Uterus (tissue), 4 donors: ENCODE measurements around the gene EXOSC9. TPM values are rescaled to one million over a fixed set of nuclear protein-coding genes. Genes with fewer than 3 reads are reported as not detected.

Experiments
- DNase-seq, 2 donors: peaks; one replicate each; pipeline ENCODE4 v3.0.0-alpha.2; 2019 to 2020
- H3K27ac ChIP-seq, 2 donors: fragments of 200-600 bp; sonication (generic); 1 replicate in 1 of 2; 2 replicates in 1 of 2; pipeline ENCODE4 v1.5.1; 2016 to 2018
- H3K27me3 ChIP-seq, 2 donors: fragments of 200-600 bp; sonication (generic); one replicate each; pipeline ENCODE4 v1.5.1; 2018 to 2019; ENCODE audit warnings: control low read depth in 1 of 2
- H3K36me3 ChIP-seq, 2 donors: fragments of 200-600 bp; sonication (generic); one replicate each; pipeline ENCODE4 v1.5.1; 2019; ENCODE audit warnings: control low read depth in 1 of 2
- H3K4me1 ChIP-seq, 2 donors: fragments of 200-600 bp; sonication (generic); one replicate each; pipeline ENCODE4 v1.5.1; 2018 to 2019; ENCODE audit warnings: control low read depth in 1 of 2
- H3K4me3 ChIP-seq, 2 donors: fragments of 200-600 bp; sonication (generic); 1 replicate in 1 of 2; 2 replicates in 1 of 2; pipeline ENCODE4 v1.5.1; 2018 to 2019; ENCODE audit warnings: mild to moderate bottlenecking in 1 of 2
- H3K9me3 ChIP-seq, 2 donors: fragments of 200-600 bp; sonication (generic); one replicate each; pipeline ENCODE4 v1.5.1; 2019; ENCODE audit warnings: control low read depth in 1 of 2
- POLR2A ChIP-seq, 2 donors: fragments of 450-650 bp; IDR thresholded peaks; one replicate each; pipeline ENCODE4 v1.6.1; 2016; ENCODE audit warnings: antibody characterized with exemption in 2 of 2, mild to moderate bottlenecking in 1 of 2, moderate library complexity in 1 of 2
- intact Hi-C: fragments of 100-400 bp; cut with DNase I; formaldehyde crosslinking; loops from one replicate; pipeline ENCODE4 v1.15.1; 2023; ENCODE audit warnings: low total_unique reads
- total RNA-seq, 4 donors: library from RNA; depleted of rRNA in 3 of 4; stranded (reverse); fragments of >200 nt in 3 of 4; gene quantifications; one replicate each; pipeline versions ENCODE4 v1.1.0 to v1.2.4, GENCODE V29; 2014 to 2023
- TF ChIP-seq, protein P1 (sequence below), 4 experiments: fragments of 200-600 bp in 2 of 4; fragments of 450-650 bp in 2 of 4; sonication (generic) in 2 of 4; IDR thresholded peaks; one replicate each; pipeline ENCODE4 v1.5.1; 2016 to 2019; ENCODE audit warnings: antibody characterized with exemption in 4 of 4, mild to moderate bottlenecking in 2 of 4, moderate library complexity in 1 of 4
- donor health status: DM: yes; HTN: yes; CAD: no.

Gene EXOSC9
- total RNA-seq, 4 donors from 2014 or later = 19.6 to 104 (median 40.9) TPM

DNA sequence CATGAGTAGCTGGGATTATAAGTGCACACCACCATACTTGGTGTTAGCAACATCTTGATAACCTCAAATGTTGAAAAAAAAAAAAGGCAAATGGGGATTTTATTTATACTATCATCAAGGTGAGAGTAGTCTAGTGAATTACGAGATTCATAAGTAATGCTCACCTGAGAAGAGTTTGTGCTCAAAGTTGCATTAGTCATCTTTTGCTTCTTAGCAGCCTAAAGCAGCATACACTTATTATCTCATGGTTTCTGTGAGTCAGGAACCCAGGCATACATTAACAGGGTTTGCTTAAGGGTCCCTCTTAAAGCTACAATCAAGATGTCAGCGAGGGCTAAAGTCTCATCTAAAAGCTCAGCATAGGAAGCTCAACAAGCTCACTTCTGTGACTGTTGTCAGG, 8.2 kb upstream of the EXOSC9 start:
- TF ChIP-seq POLR2A (IDR thresholded peaks at IDR 0.05) = no peak
- TF ChIP-seq, protein P1, sequence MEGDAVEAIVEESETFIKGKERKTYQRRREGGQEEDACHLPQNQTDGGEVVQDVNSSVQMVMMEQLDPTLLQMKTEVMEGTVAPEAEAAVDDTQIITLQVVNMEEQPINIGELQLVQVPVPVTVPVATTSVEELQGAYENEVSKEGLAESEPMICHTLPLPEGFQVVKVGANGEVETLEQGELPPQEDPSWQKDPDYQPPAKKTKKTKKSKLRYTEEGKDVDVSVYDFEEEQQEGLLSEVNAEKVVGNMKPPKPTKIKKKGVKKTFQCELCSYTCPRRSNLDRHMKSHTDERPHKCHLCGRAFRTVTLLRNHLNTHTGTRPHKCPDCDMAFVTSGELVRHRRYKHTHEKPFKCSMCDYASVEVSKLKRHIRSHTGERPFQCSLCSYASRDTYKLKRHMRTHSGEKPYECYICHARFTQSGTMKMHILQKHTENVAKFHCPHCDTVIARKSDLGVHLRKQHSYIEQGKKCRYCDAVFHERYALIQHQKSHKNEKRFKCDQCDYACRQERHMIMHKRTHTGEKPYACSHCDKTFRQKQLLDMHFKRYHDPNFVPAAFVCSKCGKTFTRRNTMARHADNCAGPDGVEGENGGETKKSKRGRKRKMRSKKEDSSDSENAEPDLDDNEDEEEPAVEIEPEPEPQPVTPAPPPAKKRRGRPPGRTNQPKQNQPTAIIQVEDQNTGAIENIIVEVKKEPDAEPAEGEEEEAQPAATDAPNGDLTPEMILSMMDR (IDR thresholded peaks at IDR 0.05) = no peak

DNA sequence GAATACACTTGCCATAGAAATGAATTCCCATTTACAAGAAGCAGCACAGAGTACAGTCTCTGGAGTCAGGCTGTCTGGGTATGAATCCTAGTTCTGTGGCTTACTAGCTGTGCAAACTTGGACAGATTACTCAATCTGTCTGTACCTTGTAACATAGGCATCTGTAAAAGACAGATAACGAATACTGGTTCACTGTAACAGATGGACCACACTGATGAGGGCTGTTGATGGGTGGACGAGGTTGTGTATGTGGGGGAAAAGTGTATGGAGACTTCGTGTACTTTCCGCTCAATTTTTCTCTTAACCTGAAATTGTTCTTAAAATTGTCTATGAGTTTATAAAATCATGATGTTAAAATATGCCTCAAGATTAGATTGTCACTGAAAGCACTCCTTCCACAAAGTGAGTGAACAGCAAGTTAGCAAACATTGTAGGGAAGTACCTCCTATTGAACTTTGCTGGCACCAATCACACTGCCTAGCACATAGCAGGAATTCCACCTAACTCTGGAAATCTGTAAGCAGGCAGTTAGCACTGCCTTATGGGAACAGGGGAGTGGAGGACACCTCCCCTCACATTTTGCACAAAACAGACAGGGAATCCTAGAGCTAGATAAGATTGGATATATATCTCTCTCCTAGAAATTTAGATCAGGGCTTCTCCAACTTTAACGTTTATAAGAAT, 6.5 kb upstream of the EXOSC9 start:
- intact Hi-C loops = no loop called here
- H3K27ac ChIP-seq = no peak overlapping the region
- H3K4me3 ChIP-seq = no peak overlapping the region
- H3K9me3 ChIP-seq = no peaks in the 10 kb centered on the region
- H3K36me3 ChIP-seq = no peaks in the 10 kb centered on the region
- no peak for DNase-seq
- TF ChIP-seq, protein P1 (IDR thresholded peaks at IDR 0.05) = no peak
- TF ChIP-seq POLR2A (IDR thresholded peaks at IDR 0.05) = no peak
- H3K27me3 ChIP-seq = no peaks in the 10 kb centered on the region
- no peaks in the 10 kb centered on the region for H3K4me1 ChIP-seq

More for the DNA sequence above, 8.2 kb upstream of the EXOSC9 start:
- Histone ChIP-seq H3K9me3 (no peaks in the 10 kb centered on the region), H3K4me1 (no peaks in the 10 kb centered on the region), H3K27me3 (no peaks in the 10 kb centered on the region), H3K27ac (no peak overlapping the region), H3K4me3 (no peak overlapping the region), H3K36me3 (no peaks in the 10 kb centered on the region)
- intact Hi-C loops = no loop called here
- DNase-seq = no peak

DNA sequence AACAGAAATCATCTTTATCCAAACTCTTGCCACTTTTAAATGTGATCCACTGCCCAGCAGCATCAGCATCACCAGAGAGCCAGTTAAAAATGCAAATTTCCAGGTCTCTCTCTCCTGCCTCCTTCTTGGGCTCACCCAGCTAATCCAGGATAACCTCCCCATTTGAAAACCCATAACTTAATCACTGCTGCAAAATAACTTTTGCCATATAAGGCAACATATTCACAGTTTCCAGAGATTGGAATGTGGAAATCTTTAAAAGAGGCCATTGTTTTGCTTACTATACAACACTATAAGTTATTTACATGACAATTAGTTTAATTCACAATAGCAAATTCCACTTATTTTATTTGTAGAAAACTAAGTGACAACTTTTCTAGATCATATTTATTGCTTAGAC, 4.8 kb upstream of the EXOSC9 start:
- no peak overlapping the region for H3K27ac ChIP-seq
- no peak for DNase-seq
- H3K4me3 ChIP-seq = no peak overlapping the region
- no peaks in the 10 kb centered on the region for H3K27me3 ChIP-seq
- H3K9me3 ChIP-seq = no peaks in the 10 kb centered on the region
- no peaks in the 10 kb centered on the region for H3K4me1 ChIP-seq
- no peaks in the 10 kb centered on the region for H3K36me3 ChIP-seq
- intact Hi-C loops = no loop called here
- TF ChIP-seq, protein P1 (IDR thresholded peaks at IDR 0.05) = no peak
- TF ChIP-seq POLR2A (IDR thresholded peaks at IDR 0.05) = no peak

DNA sequence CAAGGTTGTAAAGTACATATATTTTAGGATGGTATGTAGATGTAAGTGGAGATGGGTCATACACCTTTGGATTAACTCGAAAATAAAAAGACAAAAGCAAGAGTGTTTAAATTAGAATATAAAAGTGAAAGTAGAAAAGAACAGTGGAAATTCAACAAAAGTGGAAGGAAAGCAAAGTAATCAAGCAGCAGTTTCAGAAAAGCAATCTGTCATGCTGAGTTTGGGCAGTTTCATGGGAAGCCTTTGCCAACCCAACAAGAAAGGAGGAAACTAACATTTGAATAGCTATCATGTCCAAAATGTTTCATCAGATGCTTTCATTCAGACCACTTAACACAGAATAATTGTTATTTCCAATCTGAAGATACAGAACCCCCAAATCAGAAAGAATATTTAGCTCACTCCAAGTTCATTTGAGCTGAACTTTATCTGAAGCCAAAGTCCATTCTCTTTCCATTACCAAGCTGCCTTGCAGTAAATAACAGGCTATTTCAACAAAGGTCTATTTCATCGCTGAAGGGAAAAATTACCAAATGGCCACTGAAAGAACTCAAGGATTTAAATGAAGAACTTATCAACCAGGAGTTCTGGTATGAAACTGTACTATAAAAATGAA, 1.8 kb upstream of the EXOSC9 start:
- H3K4me3 ChIP-seq = no peak overlapping the region
- no peak for DNase-seq
- TF ChIP-seq, protein P1 (IDR thresholded peaks at IDR 0.05) = no peak
- TF ChIP-seq POLR2A (IDR thresholded peaks at IDR 0.05) = no peak
- H3K36me3 ChIP-seq = no peaks in the 10 kb centered on the region
- intact Hi-C loops = no loop called here
- H3K4me1 ChIP-seq = peaks cover 0 to 5% of the 10 kb centered on the region in 2 donors
- H3K27ac ChIP-seq = no peak overlapping the region
- H3K27me3 ChIP-seq = no peaks in the 10 kb centered on the region
- no peaks in the 10 kb centered on the region for H3K9me3 ChIP-seq

DNA sequence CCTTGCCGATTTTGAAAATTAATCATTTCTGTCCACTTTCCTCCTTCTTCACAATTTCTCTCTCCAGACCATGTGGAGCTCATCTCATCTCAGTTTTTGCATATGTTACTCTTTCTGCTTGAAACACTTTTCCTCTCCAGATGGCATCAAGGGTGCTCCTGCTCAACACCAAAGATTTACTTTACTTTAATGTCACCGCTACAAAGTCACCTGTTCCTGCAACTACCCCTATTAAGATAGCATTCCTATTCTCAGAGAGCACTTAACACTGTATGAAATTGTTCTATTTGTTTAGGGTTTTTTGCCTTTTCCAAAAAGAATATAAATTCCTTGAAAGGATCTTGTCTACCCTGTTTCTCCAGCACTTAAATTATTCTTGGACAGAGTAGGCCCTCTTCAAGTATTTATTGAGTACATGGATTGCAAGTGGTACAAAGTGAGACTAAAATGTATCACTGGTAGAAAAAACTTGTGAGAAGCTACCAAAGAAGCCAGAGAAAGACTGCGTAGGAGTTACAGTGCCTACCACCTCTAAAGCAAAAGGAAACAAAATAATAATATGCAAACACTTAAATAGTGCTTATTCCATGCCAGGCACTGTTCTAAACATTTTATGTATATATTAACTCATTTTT, 1.1 kb upstream of the EXOSC9 start:
- H3K9me3 ChIP-seq = no peaks in the 10 kb centered on the region
- H3K27ac ChIP-seq = peak overlapping the region; percentile 83 to 94
- H3K36me3 ChIP-seq = no peaks in the 10 kb centered on the region
- intact Hi-C loops = no loop called here
- H3K4me1 ChIP-seq = peaks cover 0 to 5% of the 10 kb centered on the region in 2 donors
- TF ChIP-seq, protein P1 (IDR thresholded peaks at IDR 0.05) = no peak
- TF ChIP-seq POLR2A (IDR thresholded peaks at IDR 0.05) = no peak
- no peak for DNase-seq
- no peak overlapping the region for H3K4me3 ChIP-seq
- H3K27me3 ChIP-seq = no peaks in the 10 kb centered on the region
